GM12801 (cell line): ENCODE data around the gene LOXL3.

Experiments used
- TF ChIP-seq, protein P1 (sequence below): IDR thresholded peaks from one replicate; pipeline ENCODE4 v1.5.1; 2011; ENCODE audit warnings: control low read depth; ENCODE audit not compliant: insufficient read length; ENCODE audit errors: extremely low read depth

LOXL3 gene, protein sequence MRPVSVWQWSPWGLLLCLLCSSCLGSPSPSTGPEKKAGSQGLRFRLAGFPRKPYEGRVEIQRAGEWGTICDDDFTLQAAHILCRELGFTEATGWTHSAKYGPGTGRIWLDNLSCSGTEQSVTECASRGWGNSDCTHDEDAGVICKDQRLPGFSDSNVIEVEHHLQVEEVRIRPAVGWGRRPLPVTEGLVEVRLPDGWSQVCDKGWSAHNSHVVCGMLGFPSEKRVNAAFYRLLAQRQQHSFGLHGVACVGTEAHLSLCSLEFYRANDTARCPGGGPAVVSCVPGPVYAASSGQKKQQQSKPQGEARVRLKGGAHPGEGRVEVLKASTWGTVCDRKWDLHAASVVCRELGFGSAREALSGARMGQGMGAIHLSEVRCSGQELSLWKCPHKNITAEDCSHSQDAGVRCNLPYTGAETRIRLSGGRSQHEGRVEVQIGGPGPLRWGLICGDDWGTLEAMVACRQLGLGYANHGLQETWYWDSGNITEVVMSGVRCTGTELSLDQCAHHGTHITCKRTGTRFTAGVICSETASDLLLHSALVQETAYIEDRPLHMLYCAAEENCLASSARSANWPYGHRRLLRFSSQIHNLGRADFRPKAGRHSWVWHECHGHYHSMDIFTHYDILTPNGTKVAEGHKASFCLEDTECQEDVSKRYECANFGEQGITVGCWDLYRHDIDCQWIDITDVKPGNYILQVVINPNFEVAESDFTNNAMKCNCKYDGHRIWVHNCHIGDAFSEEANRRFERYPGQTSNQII

DNA sequence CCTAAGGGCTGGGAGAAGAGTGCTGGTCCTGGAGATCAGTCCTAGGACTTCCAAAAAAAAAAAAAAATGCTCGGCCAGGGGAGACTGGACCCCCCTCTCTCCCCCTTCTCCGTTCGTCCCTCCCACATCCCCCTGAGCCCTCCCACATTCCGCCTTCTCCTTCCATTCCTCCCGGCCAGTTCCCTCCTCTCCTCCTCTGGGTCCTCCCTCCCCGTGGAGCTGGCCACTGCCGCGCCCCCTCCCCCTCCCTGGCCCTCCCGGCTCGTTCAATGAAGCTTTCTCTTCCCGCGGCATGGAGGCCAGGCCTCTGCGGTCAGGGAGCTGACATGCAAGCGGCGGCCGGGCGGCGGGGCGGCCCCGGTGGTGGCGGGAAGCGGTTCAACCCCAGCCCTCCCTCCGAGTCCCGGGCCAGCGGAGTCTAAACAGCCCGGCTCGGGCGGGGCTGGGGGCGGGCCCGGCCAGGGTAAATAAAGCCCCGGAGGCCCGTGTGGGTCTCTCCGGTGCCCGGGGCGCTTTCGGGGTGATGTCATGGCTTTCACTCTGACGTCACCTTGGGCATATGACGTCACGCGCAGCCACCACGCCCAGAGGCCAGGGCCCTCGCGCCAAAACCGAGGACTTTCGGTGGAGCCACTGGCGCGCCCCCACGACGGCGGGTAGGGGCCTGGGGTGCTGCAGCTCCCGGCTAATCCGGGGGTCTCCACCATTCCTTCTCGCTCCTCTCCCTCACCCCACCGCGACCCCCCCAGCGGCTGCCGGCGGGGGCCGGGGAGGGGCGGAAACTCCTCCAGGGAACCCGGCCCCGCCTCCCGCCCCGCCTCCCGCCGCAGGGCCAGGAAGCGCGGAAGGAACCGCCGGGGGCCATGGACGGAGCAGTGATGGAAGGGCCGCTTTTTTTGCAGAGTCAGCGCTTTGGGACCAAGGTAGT, at the start of gene LOXL3, which contains the start of gene DOK1:
TSS of gene LOXL3 (minus strand) at position 51 of the 928 bp plus-strand sequence. CDS start 1,308 bp downstream, outside the sequence.
TSS of gene DOK1 (plus strand) at position 829 of the 928 bp plus-strand sequence. CDS start at position 864, 35 bp downstream.
- TF ChIP-seq, protein P1, sequence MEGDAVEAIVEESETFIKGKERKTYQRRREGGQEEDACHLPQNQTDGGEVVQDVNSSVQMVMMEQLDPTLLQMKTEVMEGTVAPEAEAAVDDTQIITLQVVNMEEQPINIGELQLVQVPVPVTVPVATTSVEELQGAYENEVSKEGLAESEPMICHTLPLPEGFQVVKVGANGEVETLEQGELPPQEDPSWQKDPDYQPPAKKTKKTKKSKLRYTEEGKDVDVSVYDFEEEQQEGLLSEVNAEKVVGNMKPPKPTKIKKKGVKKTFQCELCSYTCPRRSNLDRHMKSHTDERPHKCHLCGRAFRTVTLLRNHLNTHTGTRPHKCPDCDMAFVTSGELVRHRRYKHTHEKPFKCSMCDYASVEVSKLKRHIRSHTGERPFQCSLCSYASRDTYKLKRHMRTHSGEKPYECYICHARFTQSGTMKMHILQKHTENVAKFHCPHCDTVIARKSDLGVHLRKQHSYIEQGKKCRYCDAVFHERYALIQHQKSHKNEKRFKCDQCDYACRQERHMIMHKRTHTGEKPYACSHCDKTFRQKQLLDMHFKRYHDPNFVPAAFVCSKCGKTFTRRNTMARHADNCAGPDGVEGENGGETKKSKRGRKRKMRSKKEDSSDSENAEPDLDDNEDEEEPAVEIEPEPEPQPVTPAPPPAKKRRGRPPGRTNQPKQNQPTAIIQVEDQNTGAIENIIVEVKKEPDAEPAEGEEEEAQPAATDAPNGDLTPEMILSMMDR, result no peak

DNA sequence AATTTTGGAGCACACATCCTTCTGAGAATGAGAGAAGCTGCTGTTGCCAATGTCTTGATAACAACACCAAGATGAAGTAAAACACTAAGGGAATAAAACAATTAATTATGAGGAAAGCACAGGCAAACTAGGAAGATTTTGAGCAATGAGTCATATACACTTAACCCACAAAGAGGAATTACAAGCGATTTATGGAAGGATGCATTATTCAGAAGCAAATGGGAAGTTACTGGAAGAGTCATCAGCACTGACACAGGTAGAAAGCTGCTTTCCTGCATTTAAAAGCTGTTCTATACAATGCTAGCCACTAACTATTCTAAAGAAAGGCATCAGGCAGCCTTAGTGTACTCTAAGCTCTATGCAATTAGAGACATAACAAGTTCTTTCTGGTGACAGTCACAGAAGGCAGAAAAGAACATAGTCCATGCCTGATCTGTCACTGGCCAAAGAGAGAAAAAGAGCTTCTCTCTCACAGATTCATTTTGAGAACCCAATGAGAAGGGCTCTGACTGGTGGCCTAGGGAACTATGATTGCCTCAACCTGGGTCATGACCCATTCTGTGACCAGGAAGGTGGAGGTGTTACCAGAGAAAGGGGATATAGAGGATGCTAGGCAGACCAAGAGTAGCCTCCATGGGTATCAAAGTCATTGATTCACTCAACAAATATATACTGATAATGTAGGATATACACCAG, 49.0 kb upstream of the LOXL3 start:
- TF ChIP-seq, protein P1, result no peak

DNA sequence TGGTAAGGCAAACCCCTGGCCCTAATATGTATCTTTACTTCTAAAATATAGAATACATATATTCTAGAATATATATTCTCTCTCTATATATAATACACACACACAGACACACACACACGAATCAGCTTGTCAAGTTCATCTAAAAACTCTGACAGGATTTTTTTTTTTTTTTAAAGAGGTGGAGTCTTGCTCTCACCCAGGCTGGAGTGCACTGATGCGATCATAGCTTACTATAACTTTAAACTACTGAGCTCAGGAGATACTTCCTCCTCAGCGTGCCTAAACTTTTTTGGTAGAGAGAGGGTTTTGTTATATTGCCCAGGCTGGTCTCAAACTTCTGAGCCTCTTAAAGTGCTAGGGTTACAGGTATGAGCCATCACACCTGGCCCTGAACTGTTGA, 45.9 kb upstream of the LOXL3 start:
- TF ChIP-seq, protein P1, result no peak

DNA sequence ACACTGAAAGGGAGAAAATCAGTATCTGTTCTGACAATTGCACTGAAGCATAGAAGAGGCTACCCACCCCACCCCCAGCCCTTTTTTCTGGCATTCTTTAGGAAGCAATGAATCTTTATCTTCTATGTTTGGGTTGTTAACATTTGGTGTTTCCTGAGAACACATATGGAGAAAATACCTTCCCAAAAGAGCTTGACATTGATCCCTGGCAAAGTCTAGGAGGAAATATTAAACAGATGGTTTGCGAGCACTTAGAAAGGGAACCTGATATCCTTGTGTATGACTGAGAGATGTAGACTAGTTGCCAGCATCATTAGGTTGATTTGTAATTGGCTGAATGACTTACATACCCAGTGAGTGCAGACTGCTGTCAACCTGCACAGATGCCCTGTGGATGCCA, 43.7 kb upstream of the LOXL3 start:
- TF ChIP-seq, protein P1, result no peak

DNA sequence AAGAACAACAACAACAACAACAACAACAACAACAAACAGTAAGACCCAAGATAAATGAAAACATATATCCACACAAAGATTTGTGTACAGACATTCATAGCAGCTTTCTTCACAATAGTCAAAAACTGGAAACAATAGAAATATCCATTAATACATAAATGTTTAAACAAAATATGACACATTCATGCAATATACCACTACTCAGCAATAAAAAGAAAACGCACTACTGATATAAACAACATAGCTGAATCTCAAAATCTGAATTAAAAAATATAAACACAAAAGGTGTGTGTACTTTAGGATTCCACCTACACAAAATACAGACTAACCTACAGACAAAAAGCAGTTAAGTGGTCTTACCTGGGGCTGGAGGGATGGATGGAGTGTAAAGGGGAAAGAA, 42.8 kb upstream of the LOXL3 start:
- TF ChIP-seq, protein P1, result no peak

DNA sequence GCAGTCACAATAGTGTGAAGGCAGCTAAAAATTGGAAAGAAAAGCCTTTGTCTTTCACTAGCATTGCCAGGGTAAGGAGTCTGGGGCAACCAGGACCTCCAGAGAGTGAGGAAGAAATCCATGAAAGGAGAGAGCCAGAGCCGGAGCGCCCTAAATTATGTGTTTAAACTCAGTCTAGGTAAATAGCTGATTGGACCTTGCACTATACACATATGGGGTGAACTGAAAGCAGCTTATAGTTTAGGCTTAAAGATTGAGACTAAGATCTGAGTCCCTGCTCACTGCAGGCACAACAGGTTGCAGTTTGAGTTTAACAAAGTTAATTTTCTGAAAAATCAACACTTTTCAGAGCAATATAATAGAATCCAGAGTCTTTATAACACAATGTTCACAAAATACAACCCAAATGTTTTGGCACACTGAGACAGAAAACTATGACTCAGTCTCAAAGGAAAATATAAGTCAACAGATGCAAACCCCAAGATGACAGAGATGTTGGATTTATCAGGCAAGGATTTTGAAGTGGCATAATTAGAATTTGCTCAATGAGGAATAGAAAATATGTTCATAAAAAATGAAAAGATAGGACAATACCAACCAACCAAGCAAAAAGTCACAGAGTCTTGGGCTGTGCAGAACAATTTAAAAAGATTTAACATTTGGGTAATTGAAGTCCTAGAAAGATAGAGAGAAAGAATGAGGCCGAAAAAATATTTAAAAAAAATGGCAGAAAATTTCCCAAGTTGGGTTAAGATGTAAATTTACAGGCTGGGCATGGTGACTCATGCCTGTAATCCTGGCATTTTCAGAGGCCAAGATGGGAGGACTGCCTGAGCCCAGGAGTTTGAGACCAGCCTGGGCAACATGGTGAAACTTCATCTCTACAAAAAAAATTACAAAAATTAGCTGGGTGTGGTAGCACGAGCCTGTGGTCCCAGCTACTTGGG, 40.4 kb upstream of the LOXL3 start:
- TF ChIP-seq, protein P1, result no peak
